Eye (tissue), 1 donor: Measurements from ENCODE around the gene CRBN.

Source experiments
- DNase-seq: peaks from one replicate; pipeline ENCODE4 v3.0.0-alpha.2; 2015

Gene CRBN

DNA sequence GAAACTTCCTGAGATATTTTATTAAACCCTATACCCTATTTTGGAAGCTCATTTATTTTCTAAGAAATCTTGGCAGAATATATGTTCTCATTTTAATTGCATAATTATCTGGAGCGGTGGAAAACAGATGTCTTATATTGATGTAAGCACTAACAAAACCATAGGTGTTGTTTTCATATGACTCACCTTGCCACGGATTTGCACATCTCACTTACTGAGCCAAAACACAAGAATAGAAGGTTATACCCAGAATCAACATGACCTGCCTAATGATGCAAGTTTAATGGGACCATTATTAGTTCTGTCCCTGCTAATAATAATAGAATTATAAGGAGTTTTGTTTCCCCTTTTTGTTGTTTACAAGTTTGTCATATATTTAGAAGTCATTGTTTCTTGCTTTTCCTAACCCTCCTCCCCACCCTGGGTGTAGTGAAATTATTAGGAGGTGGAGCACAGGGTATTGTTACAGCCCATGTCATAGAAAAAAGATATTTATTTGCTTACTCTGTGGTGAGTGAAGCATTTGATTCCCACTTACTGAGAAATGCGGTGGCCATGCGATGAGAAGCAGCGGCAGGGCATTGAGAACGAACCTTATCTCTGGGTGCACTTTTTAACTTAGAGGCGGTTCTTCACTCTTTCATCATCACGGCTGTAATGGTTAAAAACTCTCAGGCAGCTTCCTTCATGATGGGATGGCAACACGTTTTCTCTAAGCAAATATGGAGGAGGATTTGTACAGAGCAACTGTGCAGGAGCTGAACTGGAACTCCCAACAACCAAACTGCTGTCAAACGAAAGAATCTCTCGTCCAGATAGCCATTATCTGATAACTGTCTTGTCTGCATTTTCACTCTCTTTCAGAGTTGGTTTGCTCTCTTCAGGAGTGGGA, 69.8 kb downstream of the CRBN start:
- no peak for DNase-seq

- DNase-seq, result no peak
Observed at GRCh38 chr3:3107858-3108257, 71.6 kb downstream of the CRBN start.

DNA sequence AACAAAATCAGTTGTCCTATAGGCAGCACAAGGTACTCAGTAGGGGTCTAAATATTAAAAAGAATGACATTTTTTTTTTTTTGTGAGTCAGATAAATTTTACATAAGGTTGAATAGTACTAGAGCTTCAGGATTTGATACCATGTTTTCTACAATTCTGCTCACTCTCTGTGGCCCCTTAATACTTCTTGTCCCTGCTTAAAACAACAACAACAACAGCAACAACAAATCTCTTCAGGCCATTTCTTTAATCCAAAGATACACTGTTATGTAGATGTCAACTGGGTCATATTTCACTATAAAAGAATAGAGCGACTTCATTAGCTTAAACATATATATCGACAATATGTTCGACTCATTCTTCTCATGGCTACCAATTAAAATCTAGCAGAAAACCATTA, 72.3 kb downstream of the CRBN start:
- DNase-seq, result no peak

- no peak for DNase-seq
Observed at GRCh38 chr3:3105815-3106214, 73.7 kb downstream of the CRBN start.

GRCh38 chr3:3105246-3105645, 74.2 kb downstream of the CRBN start:
- DNase-seq, result no peak

GRCh38 chr3:3102751-3103150, 76.7 kb downstream of the CRBN start:
- no peak for DNase-seq

- DNase-seq, result no peak
Observed at GRCh38 chr3:3101660-3102458, 77.6 kb downstream of the CRBN start.
